GM12864 (cell line): ENCODE data around the gene NDUFS6.

ENCODE experiments used
- DNase-seq: peaks from one replicate; pipeline ENCODE4 v3.0.0-alpha.2; 2011; ENCODE audit warnings: low read depth
- H3K4me3 ChIP-seq: 2 replicates; pipeline ENCODE4 v1.5.1; 2011; ENCODE audit warnings: mild to moderate bottlenecking, low read depth, low read length, control low read depth
- CTCF ChIP-seq: IDR thresholded peaks from 2 replicates; pipeline ENCODE4 v1.5.1; 2011; ENCODE audit warnings: low read depth, mild to moderate bottlenecking, moderate library complexity, low read length, control low read depth, inconsistent platforms; ENCODE audit errors: missing control alignments

NDUFS6 gene

GRCh38 chr5:1864896-1865440 lies 63.8 kb downstream of the NDUFS6 start:
- H3K4me3 ChIP-seq: no peak overlapping the region
- DNase-seq: no peak
- no peak for TF ChIP-seq CTCF

GRCh38 chr5:1865486-1865885 lies 64.3 kb downstream of the NDUFS6 start:
- TF ChIP-seq CTCF: no peak
- no peak for DNase-seq
- no peak overlapping the region for H3K4me3 ChIP-seq
